WTC11 (cell line): Measurements from ENCODE around the gene MCF2L. TPM values are rescaled to one million over a fixed set of nuclear protein-coding genes. Genes with fewer than 3 reads are reported as not detected.

ENCODE experiments used
- ATAC-seq: fragments of 200-7000 bp; cut with Tn5 transposase; 2 replicates; pipeline ENCODE4 v1.10.0; 2021; ENCODE audit warnings: mild to moderate bottlenecking, moderate library complexity
- CTCF ChIA-PET: fragments of 300-600 bp; sonication (Branson Sonifier 250); formaldehyde crosslinking; loops from one replicate; lab custom pipeline; 2021; ENCODE audit warnings: antibody characterized with exemption; lab: Charles Lee
- POLR2A ChIA-PET: fragments of 350-600 bp; sonication (Branson Sonifier 250); formaldehyde crosslinking; loops from one replicate; lab custom pipeline; 2021; ENCODE audit warnings: antibody characterized with exemption; lab: Charles Lee
- DNase-seq: peaks from one replicate; pipeline ENCODE4 v3.0.0; 2021; ENCODE audit warnings: low spot score
- H3K27ac Mint-ChIP-seq: 2 replicates; pipeline ENCODE4 v1.8.0; 2021; ENCODE audit warnings: mixed read lengths
- H3K27me3 Mint-ChIP-seq: 2 replicates; pipeline ENCODE4 v1.8.0; 2021; ENCODE audit warnings: low read depth, mild to moderate bottlenecking, moderate library complexity, mixed read lengths
- H3K36me3 Mint-ChIP-seq: 2 replicates; pipeline ENCODE4 v1.8.0; 2021; ENCODE audit warnings: mixed read lengths
- H3K4me1 Mint-ChIP-seq: 2 replicates; pipeline ENCODE4 v1.8.0; 2022; ENCODE audit warnings: mixed read lengths
- H3K4me3 Mint-ChIP-seq: 2 replicates; pipeline ENCODE4 v1.8.0; 2021; ENCODE audit warnings: mild to moderate bottlenecking, moderate library complexity, mixed read lengths
- H3K9me3 Mint-ChIP-seq: 2 replicates; pipeline ENCODE4 v1.8.0; 2021; ENCODE audit warnings: mixed read lengths
- CREB1 ChIP-seq: sonication (generic); formaldehyde crosslinking; IDR thresholded peaks from 2 replicates; pipeline ENCODE4 v1.8.0; 2023; ENCODE audit warnings: mild to moderate bottlenecking, missing genetic modification reagents
- ESRRA ChIP-seq: sonication (generic); formaldehyde crosslinking; IDR thresholded peaks from 2 replicates; pipeline ENCODE4 v1.8.1; 2022; ENCODE audit warnings: mild to moderate bottlenecking, missing genetic modification reagents, borderline replicate concordance
- ETV6 ChIP-seq: sonication (generic); formaldehyde crosslinking; IDR thresholded peaks from 2 replicates; pipeline ENCODE4 v1.8.1; 2022; ENCODE audit warnings: mild to moderate bottlenecking, missing genetic modification reagents
- FOXJ3 ChIP-seq: sonication (generic); formaldehyde crosslinking; IDR thresholded peaks from 2 replicates; pipeline ENCODE4 v1.9.0; 2021; ENCODE audit warnings: missing genetic modification reagents, mild to moderate bottlenecking, borderline replicate concordance
- HMGA2 ChIP-seq: fragments of 250-450 bp; sonication (Bioruptor Pico); IDR thresholded peaks from 2 replicates; pipeline ENCODE4 v1.4.0; 2021; ENCODE audit warnings: mild to moderate bottlenecking, moderate library complexity
- KAT7 ChIP-seq: sonication (generic); formaldehyde crosslinking; IDR thresholded peaks from 2 replicates; pipeline ENCODE4 v1.8.1; 2023; ENCODE audit warnings: missing genetic modification reagents, mild to moderate bottlenecking, borderline replicate concordance
- MXD4 ChIP-seq: fragments of 250-450 bp; sonication (Bioruptor Pico); IDR thresholded peaks from 2 replicates; pipeline ENCODE4 v1.8.0; 2021; ENCODE audit warnings: mild to moderate bottlenecking, moderate library complexity, borderline replicate concordance
- RELA ChIP-seq: sonication (generic); formaldehyde crosslinking; IDR thresholded peaks from 2 replicates; pipeline ENCODE4 v1.8.1; 2022; ENCODE audit warnings: missing genetic modification reagents, mild to moderate bottlenecking, borderline replicate concordance
- SMAD3 ChIP-seq: sonication (generic); formaldehyde crosslinking; IDR thresholded peaks from 2 replicates; pipeline ENCODE4 v1.8.0; 2022; ENCODE audit warnings: missing genetic modification reagents, mild to moderate bottlenecking, borderline replicate concordance
- TEAD1 ChIP-seq: sonication (generic); formaldehyde crosslinking; IDR thresholded peaks from 2 replicates; pipeline ENCODE4 v1.8.0; 2022; ENCODE audit warnings: mild to moderate bottlenecking, missing genetic modification reagents
- TEAD4 ChIP-seq: sonication (generic); formaldehyde crosslinking; IDR thresholded peaks from 2 replicates; pipeline ENCODE4 v1.8.0; 2022; ENCODE audit warnings: mild to moderate bottlenecking, missing genetic modification reagents
- ZNF232 ChIP-seq: sonication (generic); formaldehyde crosslinking; IDR thresholded peaks from 2 replicates; pipeline ENCODE4 v1.8.0; 2022; ENCODE audit warnings: mild to moderate bottlenecking, missing genetic modification reagents
- ZNF263 ChIP-seq: sonication (generic); formaldehyde crosslinking; IDR thresholded peaks from 2 replicates; pipeline ENCODE4 v1.8.1; 2022; ENCODE audit warnings: low read depth, mild to moderate bottlenecking, moderate library complexity, missing genetic modification reagents
- ZNF396 ChIP-seq: fragments of 250-450 bp; sonication (Bioruptor Pico); IDR thresholded peaks from 2 replicates; pipeline ENCODE4 v1.8.0; 2021; ENCODE audit warnings: mild to moderate bottlenecking, moderate library complexity, borderline replicate concordance
- ZNF671 ChIP-seq: fragments of 250-450 bp; sonication (Bioruptor Pico); IDR thresholded peaks from 2 replicates; pipeline ENCODE4 v1.8.0; 2021; ENCODE audit warnings: mild to moderate bottlenecking
- total RNA-seq: library from RNA; stranded (reverse); gene quantifications from 3 replicates; pipeline ENCODE4 v1.2.3, GENCODE V29; 2021
- TF ChIP-seq, protein P1 (sequence below): fragments of 200-600 bp; IDR thresholded peaks from 2 replicates; pipeline ENCODE4 v1.8.0; 2022; ENCODE audit warnings: antibody characterized with exemption
- TF ChIP-seq, protein P2 (sequence below): sonication (generic); formaldehyde crosslinking; IDR thresholded peaks from 2 replicates; pipeline ENCODE4 v1.8.1; 2023; ENCODE audit warnings: mild to moderate bottlenecking, moderate library complexity, missing genetic modification reagents
- TF ChIP-seq, protein P3 (sequence below): sonication (generic); formaldehyde crosslinking; IDR thresholded peaks from 2 replicates; pipeline ENCODE4 v1.8.0; 2022; ENCODE audit warnings: mild to moderate bottlenecking, missing genetic modification reagents
- TF ChIP-seq, protein P4 (sequence below): fragments of 250-450 bp; sonication (Bioruptor Pico); IDR thresholded peaks from 2 replicates; pipeline ENCODE4 v2.1.2; 2022; ENCODE audit warnings: mild to moderate bottlenecking, moderate library complexity
- TF ChIP-seq, protein P5 (sequence below): sonication (generic); formaldehyde crosslinking; IDR thresholded peaks from 2 replicates; pipeline ENCODE4 v1.8.0; 2022; ENCODE audit warnings: mild to moderate bottlenecking, missing genetic modification reagents
- TF ChIP-seq, protein P6 (sequence below): sonication (generic); formaldehyde crosslinking; IDR thresholded peaks from 2 replicates; pipeline ENCODE4 v1.8.1; 2023; ENCODE audit warnings: mild to moderate bottlenecking, missing genetic modification reagents, borderline replicate concordance
- TF ChIP-seq, protein P7 (sequence below): fragments of 250-450 bp; sonication (Bioruptor Pico); IDR thresholded peaks from 2 replicates; pipeline ENCODE4 v1.8.0; 2021; ENCODE audit warnings: mild to moderate bottlenecking
- TF ChIP-seq, protein P8 (sequence below): sonication (generic); formaldehyde crosslinking; conservative IDR thresholded peaks from 2 replicates; pipeline ENCODE4 v1.8.1; 2023; ENCODE audit warnings: mild to moderate bottlenecking, low read depth, missing genetic modification reagents, moderate library complexity

MCF2L gene
- total RNA-seq, 1 experiment from 2014 or later = 34.8 TPM

DNA sequence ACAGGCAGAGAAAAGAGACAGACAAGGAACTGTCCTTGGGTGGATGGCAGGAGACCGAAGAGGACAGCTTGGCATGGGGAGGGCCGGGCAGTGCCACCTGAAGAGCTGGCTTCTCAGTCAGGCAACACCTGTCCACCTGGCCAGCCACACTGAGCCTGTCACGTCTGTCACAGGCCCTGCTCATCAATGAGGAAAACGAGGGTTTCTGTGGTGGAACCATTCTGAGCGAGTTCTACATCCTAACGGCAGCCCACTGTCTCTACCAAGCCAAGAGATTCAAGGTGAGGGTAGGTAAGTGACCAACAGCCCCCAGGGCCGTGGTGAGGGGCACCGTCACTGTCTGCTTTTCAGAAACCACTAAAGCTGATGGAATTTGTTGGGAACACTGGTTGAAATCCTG lies 178.2 kb downstream of the MCF2L start (continued):
- TF ChIP-seq, protein P1, sequence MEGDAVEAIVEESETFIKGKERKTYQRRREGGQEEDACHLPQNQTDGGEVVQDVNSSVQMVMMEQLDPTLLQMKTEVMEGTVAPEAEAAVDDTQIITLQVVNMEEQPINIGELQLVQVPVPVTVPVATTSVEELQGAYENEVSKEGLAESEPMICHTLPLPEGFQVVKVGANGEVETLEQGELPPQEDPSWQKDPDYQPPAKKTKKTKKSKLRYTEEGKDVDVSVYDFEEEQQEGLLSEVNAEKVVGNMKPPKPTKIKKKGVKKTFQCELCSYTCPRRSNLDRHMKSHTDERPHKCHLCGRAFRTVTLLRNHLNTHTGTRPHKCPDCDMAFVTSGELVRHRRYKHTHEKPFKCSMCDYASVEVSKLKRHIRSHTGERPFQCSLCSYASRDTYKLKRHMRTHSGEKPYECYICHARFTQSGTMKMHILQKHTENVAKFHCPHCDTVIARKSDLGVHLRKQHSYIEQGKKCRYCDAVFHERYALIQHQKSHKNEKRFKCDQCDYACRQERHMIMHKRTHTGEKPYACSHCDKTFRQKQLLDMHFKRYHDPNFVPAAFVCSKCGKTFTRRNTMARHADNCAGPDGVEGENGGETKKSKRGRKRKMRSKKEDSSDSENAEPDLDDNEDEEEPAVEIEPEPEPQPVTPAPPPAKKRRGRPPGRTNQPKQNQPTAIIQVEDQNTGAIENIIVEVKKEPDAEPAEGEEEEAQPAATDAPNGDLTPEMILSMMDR = no peak
- TF ChIP-seq FOXJ3 = no peak
- TF ChIP-seq, protein P2, sequence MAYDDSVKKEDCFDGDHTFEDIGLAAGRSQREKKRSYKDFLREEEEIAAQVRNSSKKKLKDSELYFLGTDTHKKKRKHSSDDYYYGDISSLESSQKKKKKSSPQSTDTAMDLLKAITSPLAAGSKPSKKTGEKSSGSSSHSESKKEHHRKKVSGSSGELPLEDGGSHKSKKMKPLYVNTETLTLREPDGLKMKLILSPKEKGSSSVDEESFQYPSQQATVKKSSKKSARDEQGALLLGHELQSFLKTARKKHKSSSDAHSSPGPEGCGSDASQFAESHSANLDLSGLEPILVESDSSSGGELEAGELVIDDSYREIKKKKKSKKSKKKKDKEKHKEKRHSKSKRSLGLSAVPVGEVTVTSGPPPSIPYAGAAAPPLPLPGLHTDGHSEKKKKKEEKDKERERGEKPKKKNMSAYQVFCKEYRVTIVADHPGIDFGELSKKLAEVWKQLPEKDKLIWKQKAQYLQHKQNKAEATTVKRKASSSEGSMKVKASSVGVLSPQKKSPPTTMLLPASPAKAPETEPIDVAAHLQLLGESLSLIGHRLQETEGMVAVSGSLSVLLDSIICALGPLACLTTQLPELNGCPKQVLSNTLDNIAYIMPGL (CRISPR knock-in tag) = no peak
- no peak for TF ChIP-seq RELA (CRISPR knock-in tag)
- no peak for TF ChIP-seq ZNF396 (CRISPR knock-in tag)
- TF ChIP-seq TEAD1 = no peak
- no peak for TF ChIP-seq ZNF263
- TF ChIP-seq ZNF671 (CRISPR knock-in tag) = no peak
- no peak for TF ChIP-seq HMGA2 (CRISPR knock-in tag)
- no peak for TF ChIP-seq SMAD3 (CRISPR knock-in tag)
- no peak for TF ChIP-seq MXD4
- TF ChIP-seq, protein P3, sequence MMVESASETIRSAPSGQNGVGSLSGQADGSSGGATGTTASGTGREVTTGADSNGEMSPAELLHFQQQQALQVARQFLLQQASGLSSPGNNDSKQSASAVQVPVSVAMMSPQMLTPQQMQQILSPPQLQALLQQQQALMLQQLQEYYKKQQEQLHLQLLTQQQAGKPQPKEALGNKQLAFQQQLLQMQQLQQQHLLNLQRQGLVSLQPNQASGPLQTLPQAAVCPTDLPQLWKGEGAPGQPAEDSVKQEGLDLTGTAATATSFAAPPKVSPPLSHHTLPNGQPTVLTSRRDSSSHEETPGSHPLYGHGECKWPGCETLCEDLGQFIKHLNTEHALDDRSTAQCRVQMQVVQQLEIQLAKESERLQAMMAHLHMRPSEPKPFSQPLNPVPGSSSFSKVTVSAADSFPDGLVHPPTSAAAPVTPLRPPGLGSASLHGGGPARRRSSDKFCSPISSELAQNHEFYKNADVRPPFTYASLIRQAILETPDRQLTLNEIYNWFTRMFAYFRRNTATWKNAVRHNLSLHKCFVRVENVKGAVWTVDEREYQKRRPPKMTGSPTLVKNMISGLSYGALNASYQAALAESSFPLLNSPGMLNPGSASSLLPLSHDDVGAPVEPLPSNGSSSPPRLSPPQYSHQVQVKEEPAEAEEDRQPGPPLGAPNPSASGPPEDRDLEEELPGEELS (CRISPR knock-in tag) = no peak
- TF ChIP-seq ETV6 (CRISPR knock-in tag) = no peak
- TF ChIP-seq CREB1 (CRISPR knock-in tag) = no peak

DNA sequence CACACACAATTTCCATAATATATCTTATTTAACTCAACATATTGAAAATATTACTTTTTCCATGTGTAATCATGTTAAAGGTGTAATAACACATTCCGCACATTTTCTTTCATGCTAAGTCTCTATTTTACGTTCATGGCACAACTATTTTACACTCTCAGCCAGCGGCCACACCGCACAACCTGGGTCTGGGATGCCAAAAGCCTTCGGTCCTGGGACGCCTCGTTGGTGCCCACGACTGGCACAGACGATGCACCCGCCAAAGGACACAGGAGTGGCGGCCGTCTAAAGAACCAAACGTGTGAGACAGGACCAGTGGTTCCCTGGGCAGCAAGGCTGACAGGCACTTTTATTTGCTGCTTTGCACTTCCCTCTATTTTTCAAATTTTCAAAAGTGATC lies 179.4 kb downstream of the MCF2L start:
- ATAC-seq = no peak
- Mint-ChIP-seq H3K4me1 (peaks cover 9% of the 10 kb centered on the region), H3K27ac (no peak overlapping the region), H3K27me3 (peaks cover 22% of the 10 kb centered on the region), H3K36me3 (no peaks in the 10 kb centered on the region), H3K4me3 (no peak overlapping the region), H3K9me3 (no peaks in the 10 kb centered on the region)
- DNase-seq = no peak
- ChIA-PET POLR2A (no interaction called here), CTCF (no interaction called here)
- TF ChIP-seq, protein P4, sequence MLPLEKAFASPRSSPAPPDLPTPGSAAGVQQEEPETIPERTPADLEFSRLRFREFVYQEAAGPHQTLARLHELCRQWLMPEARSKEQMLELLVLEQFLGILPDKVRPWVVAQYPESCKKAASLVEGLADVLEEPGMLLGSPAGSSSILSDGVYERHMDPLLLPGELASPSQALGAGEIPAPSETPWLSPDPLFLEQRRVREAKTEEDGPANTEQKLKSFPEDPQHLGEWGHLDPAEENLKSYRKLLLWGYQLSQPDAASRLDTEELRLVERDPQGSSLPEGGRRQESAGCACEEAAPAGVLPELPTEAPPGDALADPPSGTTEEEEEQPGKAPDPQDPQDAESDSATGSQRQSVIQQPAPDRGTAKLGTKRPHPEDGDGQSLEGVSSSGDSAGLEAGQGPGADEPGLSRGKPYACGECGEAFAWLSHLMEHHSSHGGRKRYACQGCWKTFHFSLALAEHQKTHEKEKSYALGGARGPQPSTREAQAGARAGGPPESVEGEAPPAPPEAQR = no peak
- TF ChIP-seq ZNF232 (CRISPR knock-in tag) = no peak
- TF ChIP-seq CREB1 (CRISPR knock-in tag) = no peak
- TF ChIP-seq TEAD4 (CRISPR knock-in tag) = no peak
- TF ChIP-seq, protein P5, sequence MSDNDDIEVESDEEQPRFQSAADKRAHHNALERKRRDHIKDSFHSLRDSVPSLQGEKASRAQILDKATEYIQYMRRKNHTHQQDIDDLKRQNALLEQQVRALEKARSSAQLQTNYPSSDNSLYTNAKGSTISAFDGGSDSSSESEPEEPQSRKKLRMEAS (CRISPR knock-in tag) = no peak
- TF ChIP-seq, protein P6, sequence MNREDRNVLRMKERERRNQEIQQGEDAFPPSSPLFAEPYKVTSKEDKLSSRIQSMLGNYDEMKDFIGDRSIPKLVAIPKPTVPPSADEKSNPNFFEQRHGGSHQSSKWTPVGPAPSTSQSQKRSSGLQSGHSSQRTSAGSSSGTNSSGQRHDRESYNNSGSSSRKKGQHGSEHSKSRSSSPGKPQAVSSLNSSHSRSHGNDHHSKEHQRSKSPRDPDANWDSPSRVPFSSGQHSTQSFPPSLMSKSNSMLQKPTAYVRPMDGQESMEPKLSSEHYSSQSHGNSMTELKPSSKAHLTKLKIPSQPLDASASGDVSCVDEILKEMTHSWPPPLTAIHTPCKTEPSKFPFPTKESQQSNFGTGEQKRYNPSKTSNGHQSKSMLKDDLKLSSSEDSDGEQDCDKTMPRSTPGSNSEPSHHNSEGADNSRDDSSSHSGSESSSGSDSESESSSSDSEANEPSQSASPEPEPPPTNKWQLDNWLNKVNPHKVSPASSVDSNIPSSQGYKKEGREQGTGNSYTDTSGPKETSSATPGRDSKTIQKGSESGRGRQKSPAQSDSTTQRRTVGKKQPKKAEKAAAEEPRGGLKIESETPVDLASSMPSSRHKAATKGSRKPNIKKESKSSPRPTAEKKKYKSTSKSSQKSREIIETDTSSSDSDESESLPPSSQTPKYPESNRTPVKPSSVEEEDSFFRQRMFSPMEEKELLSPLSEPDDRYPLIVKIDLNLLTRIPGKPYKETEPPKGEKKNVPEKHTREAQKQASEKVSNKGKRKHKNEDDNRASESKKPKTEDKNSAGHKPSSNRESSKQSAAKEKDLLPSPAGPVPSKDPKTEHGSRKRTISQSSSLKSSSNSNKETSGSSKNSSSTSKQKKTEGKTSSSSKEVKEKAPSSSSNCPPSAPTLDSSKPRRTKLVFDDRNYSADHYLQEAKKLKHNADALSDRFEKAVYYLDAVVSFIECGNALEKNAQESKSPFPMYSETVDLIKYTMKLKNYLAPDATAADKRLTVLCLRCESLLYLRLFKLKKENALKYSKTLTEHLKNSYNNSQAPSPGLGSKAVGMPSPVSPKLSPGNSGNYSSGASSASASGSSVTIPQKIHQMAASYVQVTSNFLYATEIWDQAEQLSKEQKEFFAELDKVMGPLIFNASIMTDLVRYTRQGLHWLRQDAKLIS (CRISPR knock-in tag) = no peak
- TF ChIP-seq, protein P7, sequence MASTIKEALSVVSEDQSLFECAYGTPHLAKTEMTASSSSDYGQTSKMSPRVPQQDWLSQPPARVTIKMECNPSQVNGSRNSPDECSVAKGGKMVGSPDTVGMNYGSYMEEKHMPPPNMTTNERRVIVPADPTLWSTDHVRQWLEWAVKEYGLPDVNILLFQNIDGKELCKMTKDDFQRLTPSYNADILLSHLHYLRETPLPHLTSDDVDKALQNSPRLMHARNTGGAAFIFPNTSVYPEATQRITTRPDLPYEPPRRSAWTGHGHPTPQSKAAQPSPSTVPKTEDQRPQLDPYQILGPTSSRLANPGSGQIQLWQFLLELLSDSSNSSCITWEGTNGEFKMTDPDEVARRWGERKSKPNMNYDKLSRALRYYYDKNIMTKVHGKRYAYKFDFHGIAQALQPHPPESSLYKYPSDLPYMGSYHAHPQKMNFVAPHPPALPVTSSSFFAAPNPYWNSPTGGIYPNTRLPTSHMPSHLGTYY (CRISPR knock-in tag) = no peak
- TF ChIP-seq KAT7 (CRISPR knock-in tag) = no peak
- TF ChIP-seq, protein P8, sequence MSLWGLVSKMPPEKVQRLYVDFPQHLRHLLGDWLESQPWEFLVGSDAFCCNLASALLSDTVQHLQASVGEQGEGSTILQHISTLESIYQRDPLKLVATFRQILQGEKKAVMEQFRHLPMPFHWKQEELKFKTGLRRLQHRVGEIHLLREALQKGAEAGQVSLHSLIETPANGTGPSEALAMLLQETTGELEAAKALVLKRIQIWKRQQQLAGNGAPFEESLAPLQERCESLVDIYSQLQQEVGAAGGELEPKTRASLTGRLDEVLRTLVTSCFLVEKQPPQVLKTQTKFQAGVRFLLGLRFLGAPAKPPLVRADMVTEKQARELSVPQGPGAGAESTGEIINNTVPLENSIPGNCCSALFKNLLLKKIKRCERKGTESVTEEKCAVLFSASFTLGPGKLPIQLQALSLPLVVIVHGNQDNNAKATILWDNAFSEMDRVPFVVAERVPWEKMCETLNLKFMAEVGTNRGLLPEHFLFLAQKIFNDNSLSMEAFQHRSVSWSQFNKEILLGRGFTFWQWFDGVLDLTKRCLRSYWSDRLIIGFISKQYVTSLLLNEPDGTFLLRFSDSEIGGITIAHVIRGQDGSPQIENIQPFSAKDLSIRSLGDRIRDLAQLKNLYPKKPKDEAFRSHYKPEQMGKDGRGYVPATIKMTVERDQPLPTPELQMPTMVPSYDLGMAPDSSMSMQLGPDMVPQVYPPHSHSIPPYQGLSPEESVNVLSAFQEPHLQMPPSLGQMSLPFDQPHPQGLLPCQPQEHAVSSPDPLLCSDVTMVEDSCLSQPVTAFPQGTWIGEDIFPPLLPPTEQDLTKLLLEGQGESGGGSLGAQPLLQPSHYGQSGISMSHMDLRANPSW (CRISPR knock-in tag) = no peak
- TF ChIP-seq ESRRA (CRISPR knock-in tag) = no peak
